MM.1S (cell line): ENCODE results near the gene PIK3R1.

Source experiments
- DNase-seq: peaks from one replicate; pipeline ENCODE4 v3.0.0-alpha.2; 2015
- H2AFZ ChIP-seq: fragments of 300-600 bp; sonication (generic); 2 replicates; pipeline ENCODE4 v1.6.0; 2016; ENCODE audit warnings: antibody characterized with exemption, low read length
- H3F3A ChIP-seq: fragments of 300-600 bp; sonication (generic); 2 replicates; pipeline ENCODE4 v1.6.1; 2016; ENCODE audit warnings: mild to moderate bottlenecking, antibody characterized with exemption, low read length, moderate library complexity, mixed read lengths; ENCODE audit not compliant: insufficient read depth
- H3K27ac ChIP-seq: fragments of 300-600 bp; sonication (generic); 2 replicates; pipeline ENCODE4 v1.5.1; 2016; ENCODE audit warnings: mild to moderate bottlenecking, low read length
- H3K27me3 ChIP-seq: fragments of 300-600 bp; sonication (generic); replicated peaks from 2 replicates; pipeline ENCODE4 v1.6.0; 2016; ENCODE audit warnings: low read length; ENCODE audit not compliant: insufficient read depth
- H3K36me3 ChIP-seq: fragments of 300-600 bp; sonication (generic); replicated peaks from 2 replicates; pipeline ENCODE4 v1.6.1; 2016; ENCODE audit warnings: mild to moderate bottlenecking, low read length, mixed read lengths; ENCODE audit not compliant: insufficient read depth
- H3K4me1 ChIP-seq: fragments of 300-600 bp; sonication (generic); 2 replicates; pipeline ENCODE4 v1.6.1; 2016; ENCODE audit warnings: low read length, mixed read lengths
- H3K4me2 ChIP-seq: fragments of 300-600 bp; sonication (generic); 2 replicates; pipeline ENCODE4 v1.6.0; 2016; ENCODE audit warnings: low read depth, low read length
- H3K4me3 ChIP-seq: fragments of 300-600 bp; sonication (generic); 2 replicates; pipeline ENCODE4 v1.5.1; 2016; ENCODE audit warnings: low read length, mixed read lengths
- H3K79me2 ChIP-seq: fragments of 300-600 bp; sonication (generic); 2 replicates; pipeline ENCODE4 v1.6.1; 2016; ENCODE audit warnings: mixed run types, low read length, mixed read lengths
- H3K9ac ChIP-seq: fragments of 300-600 bp; sonication (generic); 2 replicates; pipeline ENCODE4 v1.6.1; 2016; ENCODE audit warnings: low read length, mixed read lengths
- H3K9me2 ChIP-seq: fragments of 300-600 bp; sonication (generic); replicated peaks from 2 replicates; pipeline ENCODE4 v1.6.1; 2016; ENCODE audit warnings: mild to moderate bottlenecking, low read length, mixed read lengths; ENCODE audit not compliant: insufficient read depth
- H3K9me3 ChIP-seq: fragments of 300-600 bp; sonication (generic); replicated peaks from 2 replicates; pipeline ENCODE4 v1.6.1; 2016; ENCODE audit warnings: mild to moderate bottlenecking, low read length, mixed read lengths; ENCODE audit not compliant: insufficient read depth
- H4K20me1 ChIP-seq: fragments of 300-600 bp; sonication (generic); 2 replicates; pipeline ENCODE4 v1.6.1; 2016; ENCODE audit warnings: mild to moderate bottlenecking, low read length, moderate library complexity, mixed read lengths; ENCODE audit not compliant: insufficient read depth
- CTCF ChIP-seq: fragments of 300-600 bp; sonication (generic); IDR thresholded peaks from 2 replicates; pipeline ENCODE4 v1.5.1; 2016; ENCODE audit warnings: antibody characterized with exemption, low read length, mixed read lengths
- EZH2 ChIP-seq: fragments of 300-600 bp; sonication (generic); optimal IDR thresholded peaks from 2 replicates; pipeline ENCODE3; 2017; ENCODE audit warnings: low read depth, mild to moderate bottlenecking, antibody characterized with exemption, low read length, mixed read lengths
- EZH2phosphoT487 ChIP-seq: fragments of 300-600 bp; sonication (generic); IDR thresholded peaks from 2 replicates; pipeline ENCODE4 v1.6.1; 2018; ENCODE audit warnings: antibody characterized with exemption, low read length

Gene PIK3R1

GRCh38 chr5:68286612-68286912, 71.0 kb downstream of the PIK3R1 start:
- H3K9ac ChIP-seq: no peak overlapping the region

GRCh38 chr5:68287631-68287975, 72.0 kb downstream of the PIK3R1 start:
- TF ChIP-seq EZH2 (no peak), EZH2phosphoT487 (no peak), CTCF (no peak)
- peaks cover 38% of the 10 kb centered on the region for H3F3A ChIP-seq
- no peaks in the 10 kb centered on the region for H4K20me1 ChIP-seq
- H3K9me3 ChIP-seq: no peaks in the 10 kb centered on the region
- H3K36me3 ChIP-seq: no peaks in the 10 kb centered on the region
- H3K9ac ChIP-seq: peak overlapping the region; percentile 62; the same call in 1 of the 2 replicates
- H3K27ac ChIP-seq: peak overlapping the region; percentile 93
- H3K79me2 ChIP-seq: peaks cover 3% of the 10 kb centered on the region; the same call in 1 of the 2 replicates
- DNase-seq: no peak
- H3K4me1 ChIP-seq: peaks cover 32% of the 10 kb centered on the region
- H2AFZ ChIP-seq: peak overlapping the region; percentile 74; the same call in 1 of the 2 replicates
- peak overlapping the region; percentile 93 for H3K4me2 ChIP-seq
- no peaks in the 10 kb centered on the region for H3K9me2 ChIP-seq
- peak overlapping the region; percentile 71 for H3K4me3 ChIP-seq
- H3K27me3 ChIP-seq: no peaks in the 10 kb centered on the region

More at GRCh38 chr5:68286612-68286912, 71.0 kb downstream of the PIK3R1 start:
- no peak overlapping the region for H2AFZ ChIP-seq
- no peak for TF ChIP-seq CTCF
- no peak for TF ChIP-seq EZH2
- peaks cover 35% of the 10 kb centered on the region for H3F3A ChIP-seq
- H4K20me1 ChIP-seq: no peaks in the 10 kb centered on the region
- H3K79me2 ChIP-seq: peaks cover 3% of the 10 kb centered on the region; the same call in 1 of the 2 replicates
- no peaks in the 10 kb centered on the region for H3K9me3 ChIP-seq
- H3K4me2 ChIP-seq: peak overlapping the region; percentile 93
- H3K27me3 ChIP-seq: no peaks in the 10 kb centered on the region
- no peaks in the 10 kb centered on the region for H3K9me2 ChIP-seq
- peaks cover 5% of the 10 kb centered on the region for H3K36me3 ChIP-seq
- no peak for DNase-seq
- peak overlapping the region; percentile 93; the same call in 1 of the 2 replicates for H3K27ac ChIP-seq
- peaks cover 26% of the 10 kb centered on the region for H3K4me1 ChIP-seq
- peak overlapping the region; percentile 12; the same call in 1 of the 2 replicates for H3K4me3 ChIP-seq

GRCh38 chr5:68287976-68288706, 72.6 kb downstream of the PIK3R1 start:
- Histone ChIP-seq H3K9ac (peak overlapping the region; percentile 62), H2AFZ (peak overlapping the region; percentile 74), H3K27me3 (no peaks in the 10 kb centered on the region), H3K9me2 (no peaks in the 10 kb centered on the region), H3F3A (peaks cover 38% of the 10 kb centered on the region), H4K20me1 (no peaks in the 10 kb centered on the region), H3K4me2 (peak overlapping the region; percentile 93), H3K9me3 (no peaks in the 10 kb centered on the region), H3K4me3 (peak overlapping the region; percentile 71), H3K4me1 (peaks cover 37% of the 10 kb centered on the region), H3K79me2 (peaks cover 3% of the 10 kb centered on the region; the same call in 1 of the 2 replicates), H3K27ac (peak overlapping the region; percentile 93), H3K36me3 (no peaks in the 10 kb centered on the region)
- TF ChIP-seq EZH2phosphoT487: no peak
- 0 out of 2 replicates have a peak, but pooled peaks have one; percentile 8 for TF ChIP-seq CTCF
- DNase-seq: peak; percentile 96
